Activated T-cell treated with anti-CD3 and anti-CD28 coated beads for 1 hour (primary cell): ENCODE results near the gene SRI.
"Not testable (repeated sequence)": the region's sequence is repeated elsewhere in the genome, so short reads cannot be mapped to it uniquely, and the experiment has no call there.

Experiments
- DNase-seq: peaks from one replicate; pipeline ENCODE4 v3.0.0-alpha.2; 2020; ENCODE audit warnings: low read depth

Gene SRI

GRCh38 chr7:88176190-88176589, 43.6 kb downstream of the SRI start:
- DNase-seq: no peak

- DNase-seq: no peak
Measured at GRCh38 chr7:88172842-88173241, 47.0 kb downstream of the SRI start.

GRCh38 chr7:88169717-88170320, 50.0 kb downstream of the SRI start:
- DNase-seq: no peak

- DNase-seq: no peak
Measured at GRCh38 chr7:88167721-88168120, 52.1 kb downstream of the SRI start.

- no peak for DNase-seq
Measured at GRCh38 chr7:88167223-88167622, 52.6 kb downstream of the SRI start.

- no peak for DNase-seq
Measured at GRCh38 chr7:88165697-88166096, 54.1 kb downstream of the SRI start.

- DNase-seq: not testable (repeated sequence)
Measured at GRCh38 chr7:88159741-88160140, 60.1 kb downstream of the SRI start.

GRCh38 chr7:88156356-88156755, 63.5 kb downstream of the SRI start:
- no peak for DNase-seq

- no peak for DNase-seq
Measured at GRCh38 chr7:88155756-88156155, 64.1 kb downstream of the SRI start.
